AG08396 (cell line): ENCODE measurements around the gene CIB1.

Experiments used
- DNase-seq: peaks from one replicate; pipeline ENCODE4 v3.0.0; 2012; ENCODE audit warnings: low spot score, mixed read lengths

The CIB1 gene

GRCh38 chr15:90214553-90215196 lies 19.1 kb downstream of the CIB1 start:
- no peak for DNase-seq

- no peak for DNase-seq
Observed at GRCh38 chr15:90213818-90214204, 19.9 kb downstream of the CIB1 start.

DNA sequence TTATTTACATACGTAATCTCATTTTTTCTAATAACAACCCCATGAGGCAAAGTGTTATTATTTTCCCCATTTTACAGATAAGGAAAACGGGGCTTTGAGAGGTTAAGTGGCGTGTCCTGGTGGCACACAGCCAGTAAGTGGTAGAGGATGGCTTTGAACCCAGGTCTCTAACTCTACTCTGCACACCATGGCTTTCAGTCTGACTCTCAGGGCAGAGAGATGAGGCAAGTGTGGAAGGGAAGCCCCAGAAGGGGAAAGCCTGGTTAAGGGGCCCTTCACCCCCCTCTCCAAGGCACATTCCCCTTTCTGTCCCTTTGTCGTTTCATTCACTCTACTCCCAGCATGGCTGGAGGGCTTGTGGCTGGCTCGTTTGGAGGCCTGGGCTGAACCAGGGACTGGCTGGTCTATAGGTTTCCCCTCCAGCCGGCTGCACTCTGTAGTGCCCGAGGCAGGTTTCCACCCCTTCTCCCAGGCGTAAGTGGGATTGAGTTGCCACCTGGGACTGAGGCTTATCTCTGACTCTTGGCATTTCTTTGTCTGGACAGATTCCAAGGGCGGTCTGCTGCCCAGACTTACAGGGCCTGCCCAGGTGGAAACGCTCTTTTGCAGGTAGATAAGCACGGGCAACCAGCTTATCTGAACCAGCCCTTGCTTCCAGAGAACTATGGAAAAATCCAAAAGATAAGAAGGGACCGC lies 20.5 kb downstream of the CIB1 start:
- no peak for DNase-seq

DNA sequence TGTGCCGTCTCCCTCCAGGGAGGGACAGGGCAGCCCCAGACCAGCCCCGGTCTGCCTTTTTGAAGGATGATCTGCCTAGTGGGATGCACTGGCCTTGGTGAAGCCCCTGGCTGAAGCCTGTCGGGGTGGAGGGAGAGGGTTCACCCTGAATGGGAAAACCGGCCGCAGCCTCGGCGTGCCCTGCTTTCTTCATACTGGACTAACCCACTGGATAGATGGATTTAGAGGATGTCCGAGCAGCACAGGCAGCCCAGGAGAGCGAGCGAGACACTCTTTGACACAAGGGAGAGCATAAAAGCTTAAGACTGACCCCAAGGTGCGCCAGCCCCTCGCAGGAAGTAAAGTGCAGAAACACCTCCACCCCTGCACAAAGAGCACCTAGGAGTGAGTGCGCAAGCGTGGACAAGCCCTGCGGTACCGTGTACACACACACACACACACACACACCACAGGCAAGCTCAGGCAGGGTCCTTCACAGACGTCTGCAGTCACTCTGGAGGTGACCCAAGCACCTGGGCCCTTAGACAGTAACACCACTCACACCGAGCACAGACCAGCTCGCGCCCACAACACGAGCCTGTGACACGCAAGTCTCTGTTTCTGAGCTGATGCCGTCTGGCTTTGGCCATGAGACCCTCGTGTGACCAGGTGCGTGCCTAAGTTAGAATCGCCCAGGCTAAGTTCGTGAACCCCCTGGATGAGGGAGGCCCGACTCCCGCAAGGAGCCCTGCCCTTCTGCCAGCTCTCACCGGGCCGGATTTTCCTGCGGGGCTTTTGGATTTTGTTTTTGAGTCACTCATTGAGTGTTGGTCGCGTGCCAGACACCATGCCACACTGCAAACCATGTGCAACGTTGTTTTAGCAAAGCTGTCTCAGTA lies 21.3 kb downstream of the CIB1 start:
- DNase-seq: no peak

DNA sequence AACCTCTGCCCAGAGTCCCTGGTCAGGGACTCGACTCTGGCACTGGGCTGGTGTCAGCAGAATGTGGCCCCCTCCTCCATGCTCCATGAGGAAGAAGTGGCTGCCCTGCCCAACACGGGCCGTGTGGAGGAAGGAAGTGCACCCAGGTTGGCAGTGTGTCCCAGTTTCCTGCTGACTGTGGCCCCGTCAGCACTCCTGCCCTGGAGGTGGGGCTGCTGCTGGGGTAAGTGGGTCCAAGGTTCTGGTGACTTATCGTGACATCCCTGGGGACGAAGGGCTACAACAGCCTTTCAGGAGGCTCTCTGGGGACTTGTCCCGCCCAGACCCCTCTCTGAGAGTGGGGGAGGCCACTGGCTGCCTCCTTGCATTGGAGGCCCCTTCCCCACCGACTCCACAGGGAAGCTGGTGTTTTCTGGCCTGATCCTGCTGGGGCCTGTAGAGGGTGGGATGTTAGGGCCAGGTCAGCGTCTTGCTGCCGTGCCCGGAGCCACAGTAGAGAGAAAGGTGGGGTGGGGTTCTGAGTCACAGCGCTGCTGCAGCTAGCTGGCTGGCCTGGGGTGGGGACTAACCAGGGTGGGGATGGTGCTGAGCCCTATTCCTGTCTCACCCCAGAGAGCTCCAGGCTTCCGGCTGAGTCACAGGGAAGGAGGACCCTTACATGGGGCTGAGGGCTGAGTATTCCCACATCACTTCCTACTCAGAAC lies 22.1 kb downstream of the CIB1 start:
- no peak for DNase-seq

DNA sequence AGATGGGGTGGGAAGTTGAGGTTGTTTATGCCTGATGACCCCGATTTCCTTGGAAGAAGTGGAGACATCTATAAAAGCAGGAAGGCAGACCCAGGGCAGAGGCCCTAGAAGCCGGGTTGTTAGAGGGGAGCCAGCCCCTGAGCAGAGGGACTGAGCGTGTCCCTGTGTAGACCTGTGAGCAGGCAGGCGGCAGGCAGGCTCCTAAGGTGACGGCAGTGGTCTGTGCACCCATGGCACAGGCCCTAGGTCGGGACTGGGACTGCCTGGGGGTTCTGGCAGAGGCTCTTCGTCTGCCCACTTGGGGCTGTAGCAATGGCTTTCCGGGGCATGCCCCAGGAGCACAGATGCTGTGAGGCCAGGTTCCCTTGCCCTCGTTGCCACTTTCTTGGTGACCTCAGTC lies 22.7 kb downstream of the CIB1 start:
- DNase-seq: no peak

DNA sequence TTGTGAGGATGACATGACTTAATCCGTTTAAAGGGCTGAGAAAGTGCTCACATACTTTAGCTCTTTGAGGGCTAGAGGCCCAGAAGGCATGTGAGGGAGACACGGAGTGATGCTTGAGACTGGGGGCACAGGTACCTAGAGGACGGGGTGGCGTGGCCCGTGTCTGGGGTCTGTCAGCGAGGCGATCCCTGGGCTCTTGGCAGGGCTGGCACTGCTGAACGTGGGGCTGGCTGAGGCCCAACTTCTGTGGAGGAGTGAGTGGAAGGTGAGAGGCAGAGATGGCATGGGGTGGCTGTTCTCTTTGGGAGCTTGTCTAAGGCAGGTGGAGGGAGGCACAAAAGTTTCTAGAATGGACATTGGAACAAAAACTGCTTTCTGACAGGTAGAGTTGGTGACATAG lies 23.1 kb downstream of the CIB1 start:
- no peak for DNase-seq

DNA sequence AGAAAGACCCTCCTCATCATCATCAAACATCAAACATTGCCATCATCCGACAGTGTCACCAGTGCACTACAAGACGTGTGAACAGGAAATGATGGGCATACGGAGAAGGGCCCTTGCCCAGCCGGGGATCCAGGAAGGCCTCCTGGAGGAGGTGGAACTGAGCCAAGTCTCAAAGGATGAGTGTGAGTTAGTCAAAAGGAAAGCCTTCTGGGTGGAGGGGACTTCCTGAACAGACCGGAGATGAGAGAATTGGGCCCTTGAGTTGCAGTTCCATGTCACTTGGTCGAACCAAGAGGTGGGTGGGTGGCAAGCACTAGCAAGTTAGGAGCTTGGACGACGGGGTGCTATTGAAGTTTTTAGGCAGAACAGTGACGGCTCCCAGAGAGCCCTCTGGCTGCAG lies 24.1 kb downstream of the CIB1 start:
- DNase-seq: no peak

- DNase-seq: no peak
Observed at GRCh38 chr15:90208356-90208755, 25.4 kb downstream of the CIB1 start.

DNA sequence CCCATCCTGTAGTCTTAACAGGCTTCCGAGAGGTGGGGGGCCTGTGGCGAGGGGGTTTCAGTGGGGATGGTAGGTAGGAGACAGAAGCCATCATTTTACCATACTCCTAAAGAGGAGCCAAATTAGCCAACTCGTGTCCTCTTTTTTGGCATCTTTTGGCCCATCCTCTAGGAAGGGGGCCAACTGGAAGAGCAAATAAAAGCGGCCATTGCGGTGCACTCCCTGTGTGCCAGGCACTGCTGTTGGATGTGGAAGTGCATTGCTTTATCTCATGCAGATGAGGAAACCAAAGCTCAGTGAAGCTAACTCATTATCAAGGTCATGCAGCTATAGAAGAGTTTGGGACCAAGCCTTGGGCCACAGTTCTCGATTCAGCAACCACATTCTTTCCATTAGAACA lies 26.5 kb downstream of the CIB1 start:
- DNase-seq: no peak

DNA sequence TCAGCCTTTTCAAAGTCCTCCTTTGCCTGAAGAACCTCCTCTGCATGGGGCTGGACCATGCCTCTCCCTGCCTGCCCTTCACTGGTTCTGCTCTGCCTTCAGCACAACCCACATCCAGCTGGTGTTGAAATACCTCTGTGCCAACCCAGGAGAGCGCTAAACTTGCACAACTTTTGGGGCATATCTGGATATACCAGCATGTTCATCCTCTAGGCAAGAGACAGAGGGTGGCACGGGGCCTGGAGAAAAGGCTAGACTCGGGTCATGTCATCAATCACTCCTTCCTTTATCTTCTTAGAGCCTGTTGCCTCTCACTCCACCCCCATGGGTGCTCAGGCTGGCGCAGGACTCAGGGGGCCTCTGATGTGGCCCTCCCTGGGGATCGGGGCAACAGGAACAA lies 27.9 kb downstream of the CIB1 start:
- DNase-seq: no peak

GRCh38 chr15:90205050-90205848 lies 28.5 kb downstream of the CIB1 start:
- no peak for DNase-seq

GRCh38 chr15:90203922-90204321 lies 29.8 kb downstream of the CIB1 start:
- DNase-seq: no peak

DNA sequence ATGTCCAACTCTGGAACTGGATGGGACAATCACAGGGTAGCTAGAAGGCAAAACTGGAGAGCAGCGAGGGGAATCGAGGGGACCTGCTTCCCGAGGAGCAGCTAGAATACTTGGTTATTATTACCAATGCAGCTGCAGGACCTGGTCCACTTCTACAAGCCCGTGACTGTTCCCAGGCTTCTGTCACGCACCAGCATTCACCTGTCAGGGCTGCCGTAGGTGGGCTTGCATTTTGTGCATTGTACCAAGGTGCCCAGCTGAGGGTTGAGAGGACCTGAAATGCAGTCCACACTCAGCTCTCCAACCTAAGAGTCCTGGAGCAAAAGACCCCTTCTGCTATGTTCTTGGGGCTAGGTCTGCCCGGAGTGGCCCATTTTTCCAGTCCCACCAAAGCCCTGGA lies 30.3 kb downstream of the CIB1 start:
- DNase-seq: no peak

- no peak for DNase-seq
Observed at GRCh38 chr15:90202929-90203328, 30.8 kb downstream of the CIB1 start.

DNA sequence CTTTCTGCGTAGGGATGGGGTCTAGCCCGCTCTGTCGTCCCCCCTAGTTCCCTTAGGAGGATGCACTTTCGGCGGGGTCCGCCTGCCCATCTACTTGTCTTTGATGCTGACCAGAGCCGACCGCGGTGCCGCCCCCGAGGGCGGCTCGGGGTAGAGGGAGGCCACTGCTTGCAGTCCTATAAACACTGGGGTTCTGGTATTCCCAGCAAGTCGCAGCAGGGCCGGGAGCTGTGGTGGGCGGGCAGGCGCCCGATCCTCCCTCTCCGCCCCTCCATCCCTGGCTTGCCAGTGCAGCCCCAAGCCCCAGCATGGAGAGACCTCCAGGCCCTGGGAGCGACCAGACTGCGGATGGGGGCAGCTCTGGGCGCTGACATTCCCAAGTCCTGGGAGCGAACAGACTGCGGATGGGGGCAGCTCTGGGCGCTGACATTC lies 31.8 kb downstream of the CIB1 start:
- DNase-seq: peak; percentile 67

DNA sequence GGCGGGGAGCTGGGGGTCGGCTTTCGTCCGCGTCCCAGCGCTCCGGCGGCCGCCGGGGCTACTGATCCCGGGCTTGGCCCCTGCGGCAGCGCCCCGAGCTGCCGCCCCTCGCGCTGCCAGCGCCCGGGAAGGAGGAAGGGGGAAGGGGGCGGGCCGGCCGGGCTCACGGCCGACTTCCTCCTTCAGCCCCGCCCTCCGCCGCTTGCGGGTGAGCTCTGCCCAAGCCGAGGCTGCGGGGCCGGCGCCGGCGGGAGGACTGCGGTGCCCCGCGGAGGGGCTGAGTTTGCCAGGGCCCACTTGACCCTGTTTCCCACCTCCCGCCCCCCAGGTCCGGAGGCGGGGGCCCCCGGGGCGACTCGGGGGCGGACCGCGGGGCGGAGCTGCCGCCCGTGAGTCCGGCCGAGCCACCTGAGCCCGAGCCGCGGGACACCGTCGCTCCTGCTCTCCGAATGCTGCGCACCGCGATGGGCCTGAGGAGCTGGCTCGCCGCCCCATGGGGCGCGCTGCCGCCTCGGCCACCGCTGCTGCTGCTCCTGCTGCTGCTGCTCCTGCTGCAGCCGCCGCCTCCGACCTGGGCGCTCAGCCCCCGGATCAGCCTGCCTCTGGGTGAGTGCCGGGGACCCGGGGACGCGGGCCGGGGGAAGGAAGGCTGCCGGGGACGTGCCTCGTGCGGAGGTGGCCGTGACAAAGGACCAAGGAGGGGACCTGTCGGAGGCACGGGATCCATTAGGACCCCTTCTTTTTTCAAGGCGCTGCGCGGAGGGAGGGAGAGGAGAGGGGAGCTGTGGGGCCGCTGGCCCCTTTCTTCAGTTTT lies 32.4 kb downstream of the CIB1 start, which contains the start of gene SEMA4B:
TSS of gene SEMA4B (plus strand) at position 201 of the 814 bp plus-strand sequence. CDS start at position 450, 249 bp downstream.
- peak; percentile 92 for DNase-seq

- no peak for DNase-seq
Observed at GRCh38 chr15:90200534-90201129, 33.1 kb downstream of the CIB1 start.

DNA sequence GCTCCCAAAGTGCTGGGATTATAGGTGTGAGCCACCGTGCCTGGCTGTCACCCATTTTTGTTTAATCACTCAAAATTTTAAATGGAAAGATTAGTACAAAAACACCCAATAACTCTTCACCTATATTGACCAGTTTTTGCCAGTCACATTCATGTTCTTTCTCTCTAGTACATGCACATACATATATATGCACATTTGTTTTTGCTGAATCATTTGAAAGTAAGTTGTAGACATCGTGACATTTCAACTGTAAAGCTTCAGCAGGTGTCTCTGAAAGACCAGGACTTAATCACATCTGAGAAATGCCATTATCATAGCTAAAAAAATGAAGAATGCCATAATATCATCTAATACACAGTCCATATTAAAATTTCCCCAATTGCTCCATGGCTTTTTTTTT lies 39.1 kb downstream of the CIB1 start:
- no peak for DNase-seq
